Chondrocyte (in vitro differentiated cells): ENCODE data around the gene ATG7. TPM values are rescaled to one million over a fixed set of nuclear protein-coding genes. Genes with fewer than 3 reads are reported as not detected.

Source experiments
- DNase-seq: peaks from one replicate; pipeline ENCODE4 v3.0.0; 2021; ENCODE audit warnings: mixed read lengths, low spot score
- H3K27ac Mint-ChIP-seq: one replicate; pipeline ENCODE4 v1.8.0; 2021; ENCODE audit warnings: mild to moderate bottlenecking, moderate library complexity, mixed read lengths; ENCODE audit not compliant: unreplicated experiment
- H3K27me3 Mint-ChIP-seq: 2 replicates; pipeline ENCODE4 v1.8.0; 2021; ENCODE audit warnings: low read depth, mixed read lengths
- H3K36me3 Mint-ChIP-seq: 2 replicates; pipeline ENCODE4 v1.8.0; 2021; ENCODE audit warnings: low read depth, mixed read lengths
- H3K4me1 Mint-ChIP-seq: 2 replicates; pipeline ENCODE4 v1.8.0; 2021; ENCODE audit warnings: low read depth, mild to moderate bottlenecking, mixed read lengths
- H3K4me3 Mint-ChIP-seq: one replicate; pipeline ENCODE4 v1.8.0; 2021; ENCODE audit warnings: mild to moderate bottlenecking, moderate library complexity, mixed read lengths; ENCODE audit not compliant: unreplicated experiment
- H3K9me3 Mint-ChIP-seq: 2 replicates; pipeline ENCODE4 v1.8.0; 2021; ENCODE audit warnings: low read depth, mixed read lengths
- total RNA-seq: library from RNA; stranded (reverse); gene quantifications from 3 replicates; pipeline ENCODE4 v1.2.1, GENCODE V29; 2021
- TF ChIP-seq, protein P1 (sequence below): fragments of 200-600 bp; sonication (generic); IDR thresholded peaks from 2 replicates; pipeline ENCODE4 v1.5.0; 2021; ENCODE audit warnings: antibody characterized with exemption, mild to moderate bottlenecking, moderate library complexity

Gene ATG7
- total RNA-seq, 1 donor from 2014 or later, result 27.4 TPM

DNA sequence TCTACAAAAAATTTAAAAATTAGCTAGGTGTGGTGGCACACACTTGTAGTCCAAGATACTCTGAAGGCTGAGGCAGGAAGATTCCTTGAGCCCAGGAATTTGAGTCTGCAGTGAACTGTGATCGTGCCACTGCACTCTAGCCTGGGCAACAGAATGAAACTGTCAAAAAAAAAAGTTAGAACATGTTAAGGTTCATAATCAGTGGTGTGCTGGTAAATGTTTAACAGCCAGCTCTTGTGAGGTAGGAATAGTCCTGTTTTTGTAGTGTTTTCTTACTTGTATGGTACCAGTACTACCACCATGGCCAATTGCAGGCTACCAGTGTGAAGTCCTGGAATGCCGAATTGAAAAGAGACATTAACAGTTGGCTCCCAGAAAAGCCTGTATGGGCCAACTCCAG, 50.7 kb downstream of the ATG7 start:
- no peak overlapping the region for H3K27ac Mint-ChIP-seq
- TF ChIP-seq, protein P1, sequence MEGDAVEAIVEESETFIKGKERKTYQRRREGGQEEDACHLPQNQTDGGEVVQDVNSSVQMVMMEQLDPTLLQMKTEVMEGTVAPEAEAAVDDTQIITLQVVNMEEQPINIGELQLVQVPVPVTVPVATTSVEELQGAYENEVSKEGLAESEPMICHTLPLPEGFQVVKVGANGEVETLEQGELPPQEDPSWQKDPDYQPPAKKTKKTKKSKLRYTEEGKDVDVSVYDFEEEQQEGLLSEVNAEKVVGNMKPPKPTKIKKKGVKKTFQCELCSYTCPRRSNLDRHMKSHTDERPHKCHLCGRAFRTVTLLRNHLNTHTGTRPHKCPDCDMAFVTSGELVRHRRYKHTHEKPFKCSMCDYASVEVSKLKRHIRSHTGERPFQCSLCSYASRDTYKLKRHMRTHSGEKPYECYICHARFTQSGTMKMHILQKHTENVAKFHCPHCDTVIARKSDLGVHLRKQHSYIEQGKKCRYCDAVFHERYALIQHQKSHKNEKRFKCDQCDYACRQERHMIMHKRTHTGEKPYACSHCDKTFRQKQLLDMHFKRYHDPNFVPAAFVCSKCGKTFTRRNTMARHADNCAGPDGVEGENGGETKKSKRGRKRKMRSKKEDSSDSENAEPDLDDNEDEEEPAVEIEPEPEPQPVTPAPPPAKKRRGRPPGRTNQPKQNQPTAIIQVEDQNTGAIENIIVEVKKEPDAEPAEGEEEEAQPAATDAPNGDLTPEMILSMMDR, result no peak
- no peak for DNase-seq
- H3K4me1 Mint-ChIP-seq, result peaks cover 3% of the 10 kb centered on the region
- no peaks in the 10 kb centered on the region for H3K27me3 Mint-ChIP-seq
- peaks cover 30% of the 10 kb centered on the region for H3K36me3 Mint-ChIP-seq
- H3K4me3 Mint-ChIP-seq, result no peak overlapping the region
- no peaks in the 10 kb centered on the region for H3K9me3 Mint-ChIP-seq

DNA sequence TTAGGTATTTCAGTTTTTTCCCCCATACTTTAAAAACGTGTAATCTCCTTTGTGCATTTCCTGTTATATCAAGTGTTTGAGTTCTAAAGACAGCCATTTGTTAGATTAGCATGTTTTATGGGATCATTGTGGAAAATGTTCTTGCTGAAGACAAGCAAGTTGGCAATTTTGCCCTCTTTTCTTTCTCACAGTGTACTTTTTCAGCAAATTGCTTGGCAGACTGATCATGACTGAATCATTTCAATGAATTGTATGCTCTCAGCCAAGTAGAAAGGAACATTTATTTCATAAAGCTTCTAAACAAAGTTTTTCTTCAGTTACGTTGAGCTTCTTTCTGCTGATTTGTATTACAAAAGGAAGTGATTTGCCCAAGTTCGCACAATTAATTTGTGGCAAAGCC, 51.6 kb downstream of the ATG7 start:
- TF ChIP-seq, protein P1, result no peak
- Mint-ChIP-seq H3K36me3 (peaks cover 24% of the 10 kb centered on the region), H3K4me1 (peaks cover 3% of the 10 kb centered on the region), H3K27ac (peak overlapping the region; percentile 42), H3K27me3 (no peaks in the 10 kb centered on the region), H3K4me3 (no peak overlapping the region), H3K9me3 (no peaks in the 10 kb centered on the region)
- no peak for DNase-seq

DNA sequence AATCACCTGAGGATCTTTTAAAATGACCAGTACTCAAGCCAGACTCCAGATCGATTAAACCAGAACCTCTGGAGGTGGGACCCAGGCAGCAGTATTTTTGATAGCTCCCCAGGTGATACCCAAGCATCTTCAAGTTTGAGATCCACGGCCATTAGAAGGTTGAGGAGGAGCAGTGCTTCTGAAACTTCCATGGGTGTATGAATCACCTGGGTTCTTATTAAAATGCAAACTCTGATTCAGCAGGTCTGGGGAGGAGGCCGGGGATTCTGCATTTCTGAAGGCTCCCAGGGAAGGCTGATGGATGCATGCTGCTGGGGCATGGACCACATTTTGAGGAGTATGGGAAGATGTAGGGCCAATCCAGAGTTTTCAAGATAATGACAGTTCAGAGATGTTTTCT, 55.4 kb downstream of the ATG7 start:
- Mint-ChIP-seq H3K9me3 (no peaks in the 10 kb centered on the region), H3K4me3 (no peak overlapping the region), H3K4me1 (peaks cover 6% of the 10 kb centered on the region), H3K27ac (no peak overlapping the region), H3K36me3 (peaks cover 12% of the 10 kb centered on the region), H3K27me3 (no peaks in the 10 kb centered on the region)
- TF ChIP-seq, protein P1, result no peak
- no peak for DNase-seq

DNA sequence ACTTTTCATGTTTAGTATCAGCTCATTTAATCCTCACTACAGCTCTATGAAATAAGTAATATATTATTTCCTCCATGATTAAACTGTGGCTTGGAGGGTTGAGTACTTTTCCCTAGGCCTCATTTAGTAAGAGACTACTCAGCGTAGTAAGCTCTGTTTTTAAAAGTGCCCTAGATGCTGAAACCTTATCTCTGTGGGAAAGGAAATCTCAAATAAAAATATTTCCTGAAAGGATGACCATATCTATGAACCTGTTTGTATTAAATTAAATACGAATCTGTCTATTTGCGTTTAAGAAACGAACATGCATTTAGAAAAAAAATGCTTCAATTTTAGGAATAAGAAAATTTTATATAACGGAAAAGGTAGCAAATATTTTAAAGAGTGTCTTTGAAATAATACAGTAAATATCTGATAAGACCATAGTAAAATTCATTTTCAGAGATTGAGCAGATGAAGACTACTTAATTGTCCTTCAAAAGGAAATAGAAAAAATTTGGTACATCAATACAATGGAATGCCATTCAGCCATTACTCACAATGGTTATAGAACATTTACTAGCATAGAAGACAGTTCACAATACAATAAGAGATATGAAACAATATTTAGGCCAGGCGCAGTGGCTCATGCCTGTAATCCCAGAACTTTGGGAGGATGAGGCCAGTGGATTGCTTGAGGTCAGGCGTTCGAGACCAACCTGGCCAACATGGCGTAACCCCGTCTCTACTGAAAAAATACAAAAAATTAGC, 56.2 kb downstream of the ATG7 start:
- Mint-ChIP-seq H3K4me3 (no peak overlapping the region), H3K9me3 (no peaks in the 10 kb centered on the region), H3K27ac (no peak overlapping the region), H3K4me1 (peaks cover 6% of the 10 kb centered on the region), H3K27me3 (no peaks in the 10 kb centered on the region), H3K36me3 (peaks cover 8% of the 10 kb centered on the region)
- no peak for DNase-seq
- TF ChIP-seq, protein P1, result no peak

DNA sequence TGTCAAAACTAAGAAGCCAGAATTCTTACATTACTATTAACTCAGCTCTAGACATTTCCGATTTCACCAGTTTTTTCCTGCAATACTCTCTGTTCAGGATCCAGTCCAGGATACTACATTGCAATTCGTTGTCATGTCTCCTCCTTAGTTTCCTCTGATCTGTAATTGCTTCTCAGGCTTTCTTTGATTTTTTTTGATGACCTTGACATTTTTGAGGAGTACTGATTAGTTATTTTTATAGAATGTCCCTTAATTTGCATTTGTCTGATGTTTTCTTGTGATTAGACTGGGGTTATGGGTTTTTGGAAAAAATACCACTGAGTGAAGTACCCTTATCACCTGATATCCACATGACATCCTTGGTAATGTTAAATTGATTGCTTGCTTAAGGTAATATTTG, 57.6 kb downstream of the ATG7 start:
- Mint-ChIP-seq H3K4me3 (no peak overlapping the region), H3K27me3 (no peaks in the 10 kb centered on the region), H3K4me1 (peaks cover 6% of the 10 kb centered on the region), H3K27ac (no peak overlapping the region), H3K36me3 (peaks cover 8% of the 10 kb centered on the region), H3K9me3 (no peaks in the 10 kb centered on the region)
- no peak for DNase-seq
- TF ChIP-seq, protein P1, result no peak
